Measurements from ENCODE around the gene COL19A1. TPM values are rescaled to one million over a fixed set of nuclear protein-coding genes. Genes with fewer than 3 reads are reported as not detected.
"Not testable (repeated sequence)": the region's sequence is repeated elsewhere in the genome, so short reads cannot be mapped to it uniquely, and the experiment has no call there.

COL19A1 gene
- polyA plus RNA-seq, 2 donors = 0.02 to 0.04 TPM

DNA sequence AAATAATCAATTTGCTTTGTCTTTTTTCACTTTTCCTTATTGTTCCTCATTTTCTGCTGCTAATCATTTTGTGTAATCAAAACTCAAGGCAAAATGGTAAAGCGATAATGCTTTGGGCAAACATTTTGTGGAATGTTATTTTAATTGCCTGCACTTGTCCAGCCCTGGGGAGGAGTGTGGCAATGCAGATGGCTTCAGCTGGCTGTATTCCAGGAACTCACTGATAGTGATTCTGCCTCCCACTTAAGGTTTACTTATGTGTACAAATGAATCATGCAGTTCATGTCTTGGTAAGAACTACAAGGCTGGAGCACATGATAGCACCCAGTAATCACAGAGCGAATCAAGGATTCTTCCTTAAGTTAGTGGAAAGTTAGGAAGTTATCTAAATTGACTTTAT, 107.8 kb downstream of the COL19A1 start:
- no peaks in the 10 kb centered on the region for H3K27me3 ChIP-seq (ENCODE audit: control insufficient read depth in 1 of 2, insufficient read depth in 2 of 2, low read length in 2 of 2)
- no peak overlapping the region for H3K27ac ChIP-seq (ENCODE audit: low read depth in 2 of 2, low read length in 1 of 2)
- WGBS, 2 donors = 59 to 71% methylated on average over 2 of the region's 2 CpGs
- no peaks in the 10 kb centered on the region for H3K4me1 ChIP-seq (ENCODE audit: control insufficient read depth in 2 of 2, insufficient read depth in 2 of 2, low read length in 1 of 2)
- no peak overlapping the region for H3K4me3 ChIP-seq (ENCODE audit: low read depth in 1 of 2, low read length in 2 of 2)
- H3K36me3 ChIP-seq (ENCODE audit: control insufficient read depth in 2 of 2, insufficient read depth in 2 of 2, low read length in 1 of 2) = no peaks in the 10 kb centered on the region
- H3K9me3 ChIP-seq (ENCODE audit: control insufficient read depth in 2 of 2, insufficient read depth in 1 of 2, low read depth in 1 of 2, low read length in 1 of 2) = no peaks in the 10 kb centered on the region

DNA sequence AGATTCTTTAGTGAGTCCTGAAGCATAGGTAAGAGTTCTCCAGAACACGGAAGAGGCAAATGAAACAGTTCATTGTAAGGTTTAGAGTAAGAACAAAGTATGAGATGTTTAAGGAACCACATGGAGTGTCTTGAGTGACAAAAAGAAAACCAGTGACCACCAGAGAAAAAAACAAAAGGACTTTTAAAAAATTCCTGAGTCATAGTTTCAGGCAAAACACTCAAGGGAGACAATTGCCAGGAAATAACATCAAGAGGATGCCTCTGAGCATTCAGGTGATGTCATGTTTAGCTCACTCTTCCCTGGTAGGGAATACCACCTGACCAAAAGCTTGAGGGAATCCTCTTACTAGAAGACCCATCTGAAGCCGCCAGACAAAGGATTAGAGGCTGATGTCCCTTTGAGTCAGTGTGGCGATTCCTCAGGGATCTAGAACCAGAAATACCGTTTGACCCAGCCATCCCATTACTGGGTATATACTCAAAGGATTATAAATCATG, 110.3 kb downstream of the COL19A1 start:
- no peaks in the 10 kb centered on the region for H3K27me3 ChIP-seq (ENCODE audit: control insufficient read depth in 1 of 2, insufficient read depth in 2 of 2, low read length in 2 of 2)
- no peak overlapping the region for H3K4me3 ChIP-seq (ENCODE audit: low read depth in 1 of 2, low read length in 2 of 2)
- WGBS, 2 donors = 85 to 87% methylated on average over 4 of the region's 4 CpGs
- H3K9me3 ChIP-seq (ENCODE audit: control insufficient read depth in 2 of 2, insufficient read depth in 1 of 2, low read depth in 1 of 2, low read length in 1 of 2) = no peaks in the 10 kb centered on the region
- H3K4me1 ChIP-seq (ENCODE audit: control insufficient read depth in 2 of 2, insufficient read depth in 2 of 2, low read length in 1 of 2) = no peaks in the 10 kb centered on the region
- no peak overlapping the region for H3K27ac ChIP-seq (ENCODE audit: low read depth in 2 of 2, low read length in 1 of 2)
- H3K36me3 ChIP-seq (ENCODE audit: control insufficient read depth in 2 of 2, insufficient read depth in 2 of 2, low read length in 1 of 2) = no peaks in the 10 kb centered on the region

DNA sequence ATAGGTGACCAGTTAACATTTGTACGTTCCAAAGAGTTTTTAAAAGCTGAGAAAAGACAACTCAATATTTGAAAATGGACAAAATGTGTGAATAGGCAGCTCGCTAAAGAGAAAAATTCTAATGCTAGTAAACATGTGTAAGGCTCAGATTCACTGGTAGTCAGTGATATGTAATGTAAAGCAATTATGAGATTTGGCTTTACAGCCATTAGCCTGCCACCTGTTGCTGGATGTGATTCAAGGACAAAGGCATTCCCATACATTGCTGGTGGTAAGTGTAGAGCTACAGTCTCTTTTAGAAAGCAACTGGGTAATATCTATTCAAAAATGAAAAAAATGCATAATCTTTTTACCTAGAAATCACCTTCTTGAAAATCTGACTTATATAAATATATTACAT, 114.3 kb downstream of the COL19A1 start:
- H3K4me3 ChIP-seq (ENCODE audit: low read depth in 1 of 2, low read length in 2 of 2) = no peak overlapping the region
- no peak overlapping the region for H3K27ac ChIP-seq (ENCODE audit: low read depth in 2 of 2, low read length in 1 of 2)
- H3K9me3 ChIP-seq (ENCODE audit: control insufficient read depth in 2 of 2, insufficient read depth in 1 of 2, low read depth in 1 of 2, low read length in 1 of 2) = no peaks in the 10 kb centered on the region
- no peaks in the 10 kb centered on the region for H3K4me1 ChIP-seq (ENCODE audit: control insufficient read depth in 2 of 2, insufficient read depth in 2 of 2, low read length in 1 of 2)
- 67 to 82% methylated on average over 2 of the region's 2 CpGs for WGBS, 2 donors
- H3K36me3 ChIP-seq (ENCODE audit: control insufficient read depth in 2 of 2, insufficient read depth in 2 of 2, low read length in 1 of 2) = no peaks in the 10 kb centered on the region
- no peaks in the 10 kb centered on the region for H3K27me3 ChIP-seq (ENCODE audit: control insufficient read depth in 1 of 2, insufficient read depth in 2 of 2, low read length in 2 of 2)

DNA sequence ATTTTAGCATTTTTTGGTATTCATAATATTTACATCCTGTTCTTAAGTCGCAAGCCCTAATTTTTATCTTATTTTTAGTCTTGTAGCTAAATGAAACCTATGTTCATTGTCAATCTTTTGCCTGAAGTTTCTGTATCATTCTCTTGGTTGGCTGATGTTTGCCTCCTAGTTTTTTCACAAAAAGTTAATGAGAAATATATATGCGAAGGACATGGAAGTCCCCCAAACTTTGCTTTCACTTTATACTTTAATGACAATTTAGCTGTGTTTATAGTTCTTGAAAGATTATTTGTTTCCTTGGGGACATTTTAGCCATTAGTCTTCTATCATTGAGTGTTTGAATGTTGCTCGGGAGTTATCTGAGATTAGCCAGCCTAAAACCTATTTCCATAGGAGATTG, 118.2 kb downstream of the COL19A1 start:
- H3K4me1 ChIP-seq (ENCODE audit: control insufficient read depth in 2 of 2, insufficient read depth in 2 of 2, low read length in 1 of 2) = no peaks in the 10 kb centered on the region
- no peaks in the 10 kb centered on the region for H3K9me3 ChIP-seq (ENCODE audit: control insufficient read depth in 2 of 2, insufficient read depth in 1 of 2, low read depth in 1 of 2, low read length in 1 of 2)
- no peak overlapping the region for H3K27ac ChIP-seq (ENCODE audit: low read depth in 2 of 2, low read length in 1 of 2)
- WGBS, 2 donors = 76 to 84% methylated on average over 3 of the region's 3 CpGs
- H3K36me3 ChIP-seq (ENCODE audit: control insufficient read depth in 2 of 2, insufficient read depth in 2 of 2, low read length in 1 of 2) = no peaks in the 10 kb centered on the region
- H3K27me3 ChIP-seq (ENCODE audit: control insufficient read depth in 1 of 2, insufficient read depth in 2 of 2, low read length in 2 of 2) = no peaks in the 10 kb centered on the region
- H3K4me3 ChIP-seq (ENCODE audit: low read depth in 1 of 2, low read length in 2 of 2) = no peak overlapping the region

DNA sequence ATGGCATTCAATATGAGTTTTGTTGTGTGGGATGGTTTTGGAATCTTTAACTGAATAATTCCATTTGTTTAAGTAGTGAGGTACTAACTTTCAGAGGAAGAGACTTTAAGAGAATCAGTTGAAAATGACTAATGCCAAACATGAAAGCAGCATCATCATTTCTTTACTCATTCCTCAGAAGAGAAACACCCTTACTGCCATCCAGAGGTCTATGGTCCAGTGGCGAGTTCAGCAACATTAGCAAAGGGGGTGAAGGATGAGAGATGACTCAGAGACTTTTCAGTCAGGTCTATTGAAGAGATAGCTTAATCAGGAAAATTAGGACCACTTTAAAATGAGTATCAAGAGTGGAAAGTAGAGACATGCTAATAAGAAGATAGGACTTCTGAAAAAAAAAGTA, 118.8 kb downstream of the COL19A1 start:
- no peaks in the 10 kb centered on the region for H3K36me3 ChIP-seq (ENCODE audit: control insufficient read depth in 2 of 2, insufficient read depth in 2 of 2, low read length in 1 of 2)
- no peak overlapping the region for H3K27ac ChIP-seq (ENCODE audit: low read depth in 2 of 2, low read length in 1 of 2)
- no peak overlapping the region for H3K4me3 ChIP-seq (ENCODE audit: low read depth in 1 of 2, low read length in 2 of 2)
- no peaks in the 10 kb centered on the region for H3K27me3 ChIP-seq (ENCODE audit: control insufficient read depth in 1 of 2, insufficient read depth in 2 of 2, low read length in 2 of 2)
- no peaks in the 10 kb centered on the region for H3K9me3 ChIP-seq (ENCODE audit: control insufficient read depth in 2 of 2, insufficient read depth in 1 of 2, low read depth in 1 of 2, low read length in 1 of 2)
- no peaks in the 10 kb centered on the region for H3K4me1 ChIP-seq (ENCODE audit: control insufficient read depth in 2 of 2, insufficient read depth in 2 of 2, low read length in 1 of 2)
- 74 to 77% methylated on average over 1 of the region's 1 CpG for WGBS, 2 donors

DNA sequence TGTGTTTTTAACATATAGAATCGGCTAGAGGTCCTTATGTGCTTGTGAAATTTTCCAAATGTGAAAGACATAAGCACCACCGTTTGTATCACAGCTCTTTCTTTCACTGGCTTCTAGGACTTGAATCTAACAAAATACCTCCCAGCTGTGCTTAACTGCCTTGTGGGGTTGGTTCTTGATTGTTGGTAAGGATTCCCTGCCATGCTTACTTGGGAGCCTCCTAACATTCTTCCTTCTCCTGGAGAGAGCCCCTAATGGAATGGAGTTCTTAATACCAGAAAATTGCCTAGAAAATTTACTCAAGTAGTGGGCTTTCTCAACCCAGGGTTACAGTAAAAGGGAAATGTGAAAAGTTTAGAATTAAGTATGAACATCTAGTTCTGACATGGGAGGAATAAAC, 121.2 kb downstream of the COL19A1 start:
- Histone ChIP-seq H3K4me1 (ENCODE audit: control insufficient read depth in 2 of 2, insufficient read depth in 2 of 2, low read length in 1 of 2) (no peaks in the 10 kb centered on the region), H3K4me3 (ENCODE audit: low read depth in 1 of 2, low read length in 2 of 2) (no peak overlapping the region), H3K36me3 (ENCODE audit: control insufficient read depth in 2 of 2, insufficient read depth in 2 of 2, low read length in 1 of 2) (no peaks in the 10 kb centered on the region), H3K9me3 (ENCODE audit: control insufficient read depth in 2 of 2, insufficient read depth in 1 of 2, low read depth in 1 of 2, low read length in 1 of 2) (no peaks in the 10 kb centered on the region), H3K27me3 (ENCODE audit: control insufficient read depth in 1 of 2, insufficient read depth in 2 of 2, low read length in 2 of 2) (no peaks in the 10 kb centered on the region), H3K27ac (ENCODE audit: low read depth in 2 of 2, low read length in 1 of 2) (no peak overlapping the region)
- WGBS, 2 donors = 73 to 84% methylated on average over 2 of the region's 2 CpGs

DNA sequence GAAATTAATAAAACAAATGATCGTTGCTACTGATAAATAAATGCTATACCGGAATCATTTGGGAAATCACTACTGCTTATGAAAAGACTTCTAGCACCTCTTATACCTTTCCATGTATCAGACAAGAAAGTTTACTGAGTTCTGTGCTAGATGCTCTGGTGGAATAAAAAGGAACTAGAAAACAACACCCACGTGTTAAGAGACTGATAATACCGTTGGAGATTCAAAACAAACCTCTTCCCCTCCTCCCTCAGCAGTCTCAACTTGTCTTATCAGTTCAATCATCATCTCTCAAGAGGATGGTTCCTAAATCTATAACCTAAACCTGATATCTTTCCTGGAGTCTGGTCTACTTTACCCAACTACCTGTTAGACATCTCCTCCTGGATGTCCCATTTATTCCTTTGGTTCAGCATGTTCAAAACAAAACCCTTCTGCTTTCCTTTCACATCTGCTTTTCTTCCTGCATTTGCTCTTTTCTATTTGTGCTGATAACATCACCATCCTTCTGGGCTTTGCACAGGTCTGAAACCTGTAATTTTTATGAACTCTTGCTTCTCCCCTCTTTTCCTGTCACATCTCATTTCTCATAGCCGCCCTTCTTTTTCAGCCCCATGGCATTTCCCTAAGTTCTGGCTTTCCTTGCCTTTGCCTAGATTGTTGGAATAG, 122.2 kb downstream of the COL19A1 start:
- Histone ChIP-seq H3K27ac (ENCODE audit: low read depth in 2 of 2, low read length in 1 of 2) (no peak overlapping the region), H3K36me3 (ENCODE audit: control insufficient read depth in 2 of 2, insufficient read depth in 2 of 2, low read length in 1 of 2) (no peaks in the 10 kb centered on the region), H3K4me3 (ENCODE audit: low read depth in 1 of 2, low read length in 2 of 2) (no peak overlapping the region), H3K9me3 (ENCODE audit: control insufficient read depth in 2 of 2, insufficient read depth in 1 of 2, low read depth in 1 of 2, low read length in 1 of 2) (no peaks in the 10 kb centered on the region), H3K4me1 (ENCODE audit: control insufficient read depth in 2 of 2, insufficient read depth in 2 of 2, low read length in 1 of 2) (no peaks in the 10 kb centered on the region), H3K27me3 (ENCODE audit: control insufficient read depth in 1 of 2, insufficient read depth in 2 of 2, low read length in 2 of 2) (no peaks in the 10 kb centered on the region)
- 65 to 70% methylated on average over 5 of the region's 5 CpGs for WGBS, 2 donors

DNA sequence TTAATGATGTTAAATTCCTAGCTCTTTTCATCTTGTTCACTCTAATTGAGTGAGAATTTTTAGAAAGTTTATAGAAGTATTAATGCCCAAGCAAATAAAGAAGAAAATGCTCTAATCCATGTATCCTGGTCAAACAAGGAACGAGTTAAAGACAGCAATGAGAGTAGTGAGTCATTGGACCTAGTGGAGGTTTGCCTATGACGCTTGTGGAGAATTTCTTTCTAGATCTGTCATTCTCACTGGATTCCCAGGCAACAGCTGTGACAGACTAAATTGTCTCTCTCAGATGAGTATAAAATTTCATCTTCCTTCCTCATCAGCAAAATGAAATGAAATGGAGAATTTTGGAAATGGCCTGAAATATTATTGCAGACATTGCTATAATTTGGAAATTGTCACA, 127.9 kb downstream of the COL19A1 start:
- Histone ChIP-seq H3K27ac (ENCODE audit: low read depth in 2 of 2, low read length in 1 of 2) (no peak overlapping the region), H3K27me3 (ENCODE audit: control insufficient read depth in 1 of 2, insufficient read depth in 2 of 2, low read length in 2 of 2) (no peaks in the 10 kb centered on the region), H3K36me3 (ENCODE audit: control insufficient read depth in 2 of 2, insufficient read depth in 2 of 2, low read length in 1 of 2) (no peaks in the 10 kb centered on the region), H3K4me3 (ENCODE audit: low read depth in 1 of 2, low read length in 2 of 2) (no peak overlapping the region), H3K4me1 (ENCODE audit: control insufficient read depth in 2 of 2, insufficient read depth in 2 of 2, low read length in 1 of 2) (no peaks in the 10 kb centered on the region), H3K9me3 (ENCODE audit: control insufficient read depth in 2 of 2, insufficient read depth in 1 of 2, low read depth in 1 of 2, low read length in 1 of 2) (no peaks in the 10 kb centered on the region)
- 38 to 57% methylated on average over 2 of the region's 2 CpGs for WGBS, 2 donors

DNA sequence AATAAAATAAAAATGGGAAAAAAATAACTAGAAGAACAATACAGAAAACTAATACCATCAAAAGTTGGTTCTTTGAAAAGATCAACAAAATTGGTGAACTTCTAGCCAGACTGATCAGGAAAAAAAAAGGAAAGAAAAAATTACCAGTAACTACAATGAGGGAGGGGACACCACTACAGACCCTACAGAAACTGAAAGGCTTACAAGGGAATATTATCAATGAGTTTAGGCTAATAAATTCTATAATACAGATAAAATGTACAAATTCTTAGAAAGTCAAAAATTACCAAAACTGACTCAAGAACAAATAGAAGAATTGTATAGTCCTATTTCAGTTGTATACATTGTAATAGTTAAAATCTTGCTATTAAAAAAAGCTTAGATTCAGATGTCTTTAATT, 141.8 kb downstream of the COL19A1 start:
- H3K9me3 ChIP-seq (ENCODE audit: control insufficient read depth in 2 of 2, insufficient read depth in 1 of 2, low read depth in 1 of 2, low read length in 1 of 2) = no peaks in the 10 kb centered on the region

DNA sequence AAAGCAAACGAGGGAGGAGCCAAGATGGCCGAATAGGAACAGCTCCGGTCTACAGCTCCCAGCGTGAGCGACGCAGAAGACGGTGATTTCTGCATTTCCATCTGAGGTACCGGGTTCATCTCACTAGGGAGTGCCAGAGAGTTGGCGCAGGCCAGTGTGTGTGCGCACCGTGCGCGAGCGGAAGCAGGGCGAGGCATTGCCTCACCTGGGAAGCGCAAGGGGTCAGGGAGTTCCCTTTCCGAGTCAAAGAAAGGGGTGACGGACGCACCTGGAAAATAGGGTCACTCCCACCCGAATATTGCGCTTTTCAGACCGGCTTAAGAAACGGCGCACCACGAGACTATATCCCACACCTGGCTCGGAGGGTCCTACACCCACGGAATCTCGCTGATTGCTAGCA, 144.0 kb downstream of the COL19A1 start:
- not testable (repeated sequence) for H3K4me1 ChIP-seq (ENCODE audit: control insufficient read depth in 2 of 2, insufficient read depth in 2 of 2, low read length in 1 of 2); H3K9me3 ChIP-seq (ENCODE audit: control insufficient read depth in 2 of 2, insufficient read depth in 1 of 2, low read depth in 1 of 2, low read length in 1 of 2); H3K36me3 ChIP-seq (ENCODE audit: control insufficient read depth in 2 of 2, insufficient read depth in 2 of 2, low read length in 1 of 2); H3K4me3 ChIP-seq (ENCODE audit: low read depth in 1 of 2, low read length in 2 of 2); H3K27me3 ChIP-seq (ENCODE audit: control insufficient read depth in 1 of 2, insufficient read depth in 2 of 2, low read length in 2 of 2); H3K27ac ChIP-seq (ENCODE audit: low read depth in 2 of 2, low read length in 1 of 2)
- 93% methylated on average over 28 of the region's 28 CpGs for whole genome bisulfite sequencing, 2 donors

More for the DNA sequence above, 141.8 kb downstream of the COL19A1 start:
- no peak overlapping the region for H3K4me3 ChIP-seq (ENCODE audit: low read depth in 1 of 2, low read length in 2 of 2)
- no peaks in the 10 kb centered on the region for H3K4me1 ChIP-seq (ENCODE audit: control insufficient read depth in 2 of 2, insufficient read depth in 2 of 2, low read length in 1 of 2)
- no peaks in the 10 kb centered on the region for H3K27me3 ChIP-seq (ENCODE audit: control insufficient read depth in 1 of 2, insufficient read depth in 2 of 2, low read length in 2 of 2)
- no peaks in the 10 kb centered on the region for H3K36me3 ChIP-seq (ENCODE audit: control insufficient read depth in 2 of 2, insufficient read depth in 2 of 2, low read length in 1 of 2)
- H3K27ac ChIP-seq (ENCODE audit: low read depth in 2 of 2, low read length in 1 of 2) = no peak overlapping the region

Data from esophagus (tissue), 2 donors.